ENCODE measurements around the gene SUCLG2.

GRCh38 chr3:67587301-67587700, 67.1 kb downstream of the SUCLG2 start:
- TF ChIP-seq TAF1 (IDR thresholded peaks at IDR 0.05; ENCODE audit: borderline replicate concordance, low read depth, low read length): no peak
- TF ChIP-seq POLR2A (IDR thresholded peaks at IDR 0.05; ENCODE audit: low read depth, low read length): no peak

Measured in GM12892 (cell line).